HL-60 (cell line): ENCODE data around the gene UBAC2.

Source experiments
- CTCF ChIP-seq: IDR thresholded peaks from one replicate; pipeline ENCODE4 v1.5.1; 2011; ENCODE audit warnings: low read length, control low read depth, inconsistent platforms; ENCODE audit not compliant: insufficient read depth
- GABPA ChIP-seq: IDR thresholded peaks from 2 replicates; pipeline ENCODE4 v1.6.1; 2012; ENCODE audit warnings: low read depth

GRCh38 chr13:99345345-99345744, 144.7 kb downstream of the UBAC2 start:
- no peak for TF ChIP-seq CTCF
- TF ChIP-seq GABPA: no peak
